Mucosa of stomach (tissue), 1 donor: ENCODE data around the gene COX17.

Experiments used
- H3K27me3 ChIP-seq: one replicate; pipeline ENCODE4 v1.7.0; 2013; ENCODE audit warnings: mild to moderate bottlenecking, low read length; ENCODE audit not compliant: control insufficient read depth, insufficient read depth
- H3K36me3 ChIP-seq: one replicate; pipeline ENCODE4 v1.7.0; 2013; ENCODE audit warnings: low read length; ENCODE audit not compliant: control insufficient read depth, insufficient read depth
- H3K4me1 ChIP-seq: one replicate; pipeline ENCODE4 v1.7.0; 2013; ENCODE audit warnings: mild to moderate bottlenecking, low read length; ENCODE audit not compliant: control insufficient read depth, insufficient read depth
- H3K4me3 ChIP-seq: one replicate; pipeline ENCODE4 v1.7.0; 2013; ENCODE audit warnings: low read length
- H3K9ac ChIP-seq: one replicate; pipeline ENCODE4 v1.7.0; 2013; ENCODE audit warnings: mild to moderate bottlenecking, low read length, moderate library complexity
- H3K9me3 ChIP-seq: one replicate; pipeline ENCODE4 v1.7.0; 2013; ENCODE audit warnings: mild to moderate bottlenecking, low read length, moderate library complexity; ENCODE audit not compliant: control insufficient read depth
- donor health status: Pancreatic carcinoma.

Gene COX17

DNA sequence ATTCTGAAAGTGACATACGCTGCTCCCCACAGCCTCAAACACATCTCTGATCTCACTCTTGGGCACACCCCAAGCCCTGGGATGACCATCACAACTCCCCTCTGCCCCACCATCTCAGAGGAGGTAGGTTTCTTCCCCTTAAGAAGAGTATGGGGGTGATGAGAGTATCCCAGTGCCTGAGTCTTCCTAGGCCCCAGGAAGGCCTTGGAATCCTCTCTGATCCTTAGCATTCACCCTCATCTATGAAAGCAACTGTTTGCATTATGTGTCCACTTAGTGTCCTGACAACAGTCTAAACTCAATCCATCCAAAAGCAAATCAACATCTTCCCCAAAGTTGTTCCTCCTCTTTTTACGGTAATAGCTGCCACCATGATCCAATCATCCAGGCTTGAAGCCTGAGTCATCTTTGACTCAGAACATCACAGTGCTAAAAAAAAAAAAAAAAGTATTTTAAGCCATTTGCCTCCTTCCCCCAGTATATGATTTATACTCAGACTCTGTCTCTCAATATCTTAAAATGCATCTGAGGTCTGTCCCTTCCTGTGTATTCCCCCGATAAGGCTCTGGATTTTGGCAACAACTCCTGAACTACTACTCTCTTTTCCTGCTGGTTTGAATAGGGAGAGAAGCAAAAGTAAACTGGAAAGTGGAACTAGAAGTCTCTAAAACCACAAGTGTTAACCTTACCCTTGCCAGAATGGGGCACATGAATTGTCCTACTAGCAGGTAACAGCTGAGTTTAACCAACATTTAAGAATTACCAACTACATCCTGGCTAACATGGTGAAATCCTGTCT is 39.3 kb downstream of the COX17 start:
- H3K4me3 ChIP-seq: no peak overlapping the region

DNA sequence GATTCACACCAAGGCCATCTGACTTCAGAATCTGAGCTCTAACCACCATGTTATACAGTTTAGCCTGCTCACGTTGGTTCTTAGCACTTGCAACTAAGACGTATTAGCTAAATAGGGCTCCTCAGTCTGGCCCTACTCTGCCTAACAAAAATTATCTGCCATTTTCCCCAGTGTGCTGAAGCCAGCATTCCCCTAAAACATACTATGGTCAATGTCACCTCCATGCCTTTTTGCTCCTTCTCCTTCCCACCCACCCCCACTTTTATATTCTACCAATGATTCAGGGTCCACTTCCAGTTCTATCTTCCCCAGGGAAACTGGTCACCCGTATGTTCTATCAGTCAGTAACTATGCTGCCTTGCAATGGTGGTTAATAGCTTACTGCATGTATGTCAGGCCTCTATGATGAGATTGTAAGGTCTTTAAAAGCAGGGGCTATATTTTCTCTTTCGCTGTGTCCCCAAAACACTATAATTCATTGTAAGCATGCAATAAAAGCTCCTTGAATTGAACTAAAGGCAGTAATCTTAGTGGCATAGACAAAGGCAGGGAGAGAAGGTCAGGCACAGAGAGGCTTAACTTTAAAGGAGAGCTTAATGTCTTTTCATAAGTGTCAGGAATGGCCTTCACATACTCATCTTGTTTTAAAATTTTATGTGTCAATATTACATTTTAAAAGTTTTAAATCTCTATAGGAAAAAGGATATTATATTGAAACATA is 40.2 kb downstream of the COX17 start:
- Histone ChIP-seq H3K4me1 (peaks cover 11% of the 10 kb centered on the region), H3K4me3 (no peak overlapping the region), H3K36me3 (no peaks in the 10 kb centered on the region), H3K27me3 (no peaks in the 10 kb centered on the region), H3K9ac (no peak overlapping the region), H3K9me3 (no peaks in the 10 kb centered on the region)

More for the DNA sequence above, 39.3 kb downstream of the COX17 start:
- Histone ChIP-seq H3K27me3 (no peaks in the 10 kb centered on the region), H3K9ac (no peak overlapping the region), H3K36me3 (no peaks in the 10 kb centered on the region), H3K4me1 (peaks cover 11% of the 10 kb centered on the region), H3K9me3 (no peaks in the 10 kb centered on the region)

DNA sequence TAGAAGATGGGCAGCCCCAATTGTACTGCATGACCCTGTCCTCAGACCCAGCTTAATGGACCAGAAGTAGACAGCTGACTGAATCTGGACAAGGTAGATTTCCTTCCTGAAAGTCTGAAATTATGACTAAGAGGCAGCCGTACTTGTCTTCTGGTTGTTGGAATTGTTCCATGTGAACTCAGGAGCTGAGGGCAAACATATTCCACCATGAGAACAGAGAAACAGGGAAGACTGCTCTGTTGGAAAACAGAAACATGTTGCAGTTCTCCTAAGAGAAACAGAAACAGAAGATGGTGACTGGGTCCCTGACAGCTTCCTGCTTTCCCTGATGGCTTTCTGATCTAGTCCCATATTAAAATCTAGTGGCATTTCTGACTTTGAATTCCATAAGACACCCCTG is 41.0 kb downstream of the COX17 start:
- Histone ChIP-seq H3K4me3 (no peak overlapping the region), H3K36me3 (no peaks in the 10 kb centered on the region), H3K9ac (no peak overlapping the region), H3K27me3 (no peaks in the 10 kb centered on the region), H3K9me3 (no peaks in the 10 kb centered on the region), H3K4me1 (peaks cover 11% of the 10 kb centered on the region)

DNA sequence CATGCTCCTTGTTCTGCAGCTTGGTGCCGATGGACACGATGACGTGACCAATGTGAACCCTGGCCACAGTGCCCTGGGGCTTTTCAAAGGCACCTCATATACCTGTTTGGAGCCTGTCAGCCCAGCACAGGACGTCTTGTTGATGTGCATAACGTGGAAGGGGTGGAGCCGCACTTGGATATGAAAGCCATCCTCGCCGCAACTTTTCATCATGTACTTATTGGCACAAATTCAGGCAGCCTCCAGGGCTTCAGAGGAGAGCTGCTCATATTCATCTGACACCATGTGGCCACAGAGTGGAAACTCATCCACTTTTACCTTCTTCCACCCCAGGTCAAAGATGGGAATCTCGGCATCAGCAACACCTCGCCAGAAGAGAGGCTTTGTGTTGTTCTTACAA is 41.5 kb downstream of the COX17 start:
- Histone ChIP-seq H3K9ac (no peak overlapping the region), H3K9me3 (no peaks in the 10 kb centered on the region), H3K36me3 (no peaks in the 10 kb centered on the region), H3K4me3 (no peak overlapping the region), H3K4me1 (peaks cover 11% of the 10 kb centered on the region), H3K27me3 (no peaks in the 10 kb centered on the region)

DNA sequence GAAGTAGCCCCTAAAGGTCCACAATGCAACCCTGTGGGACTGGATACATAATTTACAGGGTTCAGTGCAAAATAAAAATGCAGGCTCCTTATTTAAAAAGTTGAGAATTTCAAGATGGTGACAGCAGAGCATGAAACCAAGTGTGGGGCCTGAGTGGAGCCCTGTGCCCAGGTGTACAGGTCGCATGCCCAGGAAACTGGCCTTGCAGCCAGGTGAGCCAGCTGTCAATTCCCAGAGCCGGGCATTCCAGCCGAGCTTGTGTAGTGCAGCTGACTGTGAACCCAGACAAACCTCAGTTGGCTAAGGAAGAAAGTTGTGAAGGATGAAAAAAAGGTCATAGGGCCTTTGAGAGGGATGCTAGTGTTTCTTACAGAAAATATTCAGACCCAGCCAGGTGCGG is 44.4 kb downstream of the COX17 start:
- Histone ChIP-seq H3K27me3 (no peaks in the 10 kb centered on the region), H3K9ac (no peak overlapping the region), H3K4me1 (peaks cover 11% of the 10 kb centered on the region), H3K36me3 (no peaks in the 10 kb centered on the region), H3K4me3 (no peak overlapping the region), H3K9me3 (no peaks in the 10 kb centered on the region)

DNA sequence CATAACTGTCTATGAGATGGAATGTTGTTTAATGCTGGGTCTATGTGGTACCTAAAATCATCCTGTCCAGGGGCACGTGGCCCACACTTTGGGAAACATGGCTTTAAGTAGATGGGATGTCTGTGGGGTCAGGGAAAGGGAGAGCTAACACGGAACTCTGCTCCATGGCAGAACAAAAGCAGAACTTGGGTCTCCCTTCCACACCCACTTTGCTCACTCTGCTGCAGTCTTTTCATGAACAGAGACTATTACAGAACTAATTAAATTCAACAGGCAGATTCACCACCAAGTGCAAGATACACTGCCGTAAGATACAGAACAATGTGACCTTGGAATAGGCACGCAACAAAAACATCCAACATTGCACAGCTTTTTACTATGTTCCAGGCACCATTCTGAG is 45.0 kb downstream of the COX17 start:
- no peaks in the 10 kb centered on the region for H3K27me3 ChIP-seq
- peaks cover 8% of the 10 kb centered on the region for H3K4me1 ChIP-seq
- H3K9ac ChIP-seq: no peak overlapping the region
- no peak overlapping the region for H3K4me3 ChIP-seq
- H3K9me3 ChIP-seq: no peaks in the 10 kb centered on the region
- no peaks in the 10 kb centered on the region for H3K36me3 ChIP-seq

DNA sequence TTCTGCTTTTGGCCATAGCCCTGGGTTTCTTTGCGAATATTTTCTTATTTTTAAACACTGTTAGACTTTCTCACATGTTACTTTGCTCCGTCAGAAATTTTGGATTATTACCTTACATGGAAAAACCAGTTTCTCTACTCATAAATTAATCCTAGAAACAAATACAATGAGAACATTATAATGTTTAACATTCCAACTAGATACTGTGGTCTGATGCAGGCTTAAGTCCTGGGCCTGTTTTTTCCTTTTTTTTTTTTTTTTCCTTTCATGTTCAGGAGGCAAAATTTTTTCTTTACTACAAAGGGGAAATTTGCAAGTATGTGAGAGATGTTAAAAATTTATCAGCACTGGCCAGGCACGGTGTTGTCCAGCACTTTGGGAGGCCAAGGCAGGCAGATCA is 45.7 kb downstream of the COX17 start:
- no peaks in the 10 kb centered on the region for H3K9me3 ChIP-seq
- H3K27me3 ChIP-seq: no peaks in the 10 kb centered on the region
- H3K9ac ChIP-seq: no peak overlapping the region
- H3K4me3 ChIP-seq: no peak overlapping the region
- no peaks in the 10 kb centered on the region for H3K36me3 ChIP-seq
- peaks cover 7% of the 10 kb centered on the region for H3K4me1 ChIP-seq

DNA sequence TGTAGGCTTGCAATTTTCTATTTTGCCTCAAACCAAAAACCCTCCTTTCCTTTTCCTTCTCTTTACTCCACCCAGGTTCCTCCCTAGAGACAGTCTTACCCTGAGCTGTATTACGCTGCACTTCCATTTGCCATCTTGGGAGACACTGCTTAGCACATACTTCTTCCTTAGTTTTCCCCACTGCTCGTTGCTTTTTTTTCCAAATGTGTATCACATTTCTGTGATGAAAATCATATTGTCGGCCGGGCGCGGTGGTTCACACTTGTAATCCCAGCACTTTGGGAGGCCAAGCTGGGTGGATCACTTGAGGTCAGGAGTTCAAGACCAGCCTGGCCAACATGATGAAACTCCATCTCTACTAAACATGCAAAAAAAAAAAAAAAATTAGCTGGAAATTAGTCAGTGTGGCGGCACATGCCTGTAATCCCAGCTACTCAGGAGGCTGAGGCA is 46.3 kb downstream of the COX17 start:
- no peak overlapping the region for H3K4me3 ChIP-seq
- peaks cover under 1% of the 10 kb centered on the region for H3K4me1 ChIP-seq
- H3K36me3 ChIP-seq: no peaks in the 10 kb centered on the region
- no peaks in the 10 kb centered on the region for H3K27me3 ChIP-seq
- H3K9ac ChIP-seq: no peak overlapping the region
- no peaks in the 10 kb centered on the region for H3K9me3 ChIP-seq

DNA sequence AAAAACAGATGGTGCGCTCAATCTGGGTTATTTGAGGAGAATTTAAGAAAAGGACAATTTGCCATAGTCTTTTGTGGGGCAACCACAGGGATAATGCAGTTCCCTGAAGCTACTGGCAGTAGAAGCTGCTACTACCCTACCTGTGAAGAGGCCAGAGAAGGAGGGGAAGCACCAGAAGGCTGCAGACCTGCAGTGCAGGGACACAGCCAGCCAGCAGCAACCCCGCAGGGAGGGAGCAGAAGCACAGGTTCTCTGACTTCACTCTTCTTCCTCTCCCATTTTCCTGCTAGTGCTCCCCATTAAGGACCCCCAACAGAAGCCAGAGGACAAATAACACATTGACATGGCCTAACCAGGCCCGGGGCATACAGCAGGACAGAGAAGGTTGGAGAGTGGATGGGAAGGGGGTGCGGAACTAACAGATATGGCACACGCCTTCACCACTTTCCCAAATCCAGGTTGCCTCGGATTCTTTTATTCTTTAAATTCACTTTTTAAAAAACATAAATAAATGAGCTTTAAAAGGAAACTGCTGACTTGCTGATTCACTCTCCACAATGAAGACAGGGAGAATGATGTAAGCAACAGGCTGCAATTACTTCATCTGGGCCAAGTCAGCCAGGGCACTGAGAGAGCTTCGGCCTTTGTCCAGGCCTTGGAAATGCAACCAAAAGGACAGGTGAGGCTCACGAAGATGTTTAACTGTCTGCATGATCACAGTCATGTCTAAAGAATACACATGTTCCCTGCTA is 46.9 kb downstream of the COX17 start:
- H3K4me1 ChIP-seq: no peaks in the 10 kb centered on the region
- no peak overlapping the region for H3K4me3 ChIP-seq
- no peak overlapping the region for H3K9ac ChIP-seq

DNA sequence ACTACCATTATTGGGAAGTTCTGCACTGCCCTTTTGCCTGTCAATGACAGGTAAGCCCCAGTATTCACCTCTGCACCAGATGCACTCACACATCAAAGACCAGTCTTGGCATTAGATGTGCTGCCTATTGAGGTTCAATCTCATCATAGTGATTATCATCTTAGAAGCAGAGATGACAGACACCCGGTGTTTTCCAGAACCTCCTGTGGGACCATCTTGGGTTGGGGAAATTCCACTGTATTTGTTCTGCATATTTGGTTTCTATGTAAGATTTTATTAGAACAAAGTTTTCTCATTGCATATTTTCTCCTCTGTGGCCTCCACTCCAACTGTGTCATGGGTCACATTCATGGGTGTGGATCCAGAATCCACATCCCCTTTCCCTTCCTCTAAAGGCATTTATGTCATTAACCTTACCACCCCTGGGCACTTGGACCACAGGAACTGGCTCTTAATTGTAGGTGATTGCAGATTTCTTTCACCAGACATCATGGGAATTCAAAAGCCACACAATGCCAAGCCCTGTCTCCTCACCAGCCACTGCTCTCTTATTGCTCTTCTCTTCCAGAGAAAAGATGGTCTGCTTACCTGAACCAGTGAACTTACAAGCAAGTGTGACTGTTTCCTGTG is 48.3 kb downstream of the COX17 start:
- no peaks in the 10 kb centered on the region for H3K36me3 ChIP-seq
- no peaks in the 10 kb centered on the region for H3K27me3 ChIP-seq
- H3K9me3 ChIP-seq: no peaks in the 10 kb centered on the region
- H3K4me3 ChIP-seq: no peak overlapping the region
- no peaks in the 10 kb centered on the region for H3K4me1 ChIP-seq
- no peak overlapping the region for H3K9ac ChIP-seq

More for the DNA sequence above, 46.9 kb downstream of the COX17 start:
- no peaks in the 10 kb centered on the region for H3K36me3 ChIP-seq
- H3K9me3 ChIP-seq: no peaks in the 10 kb centered on the region
- no peaks in the 10 kb centered on the region for H3K27me3 ChIP-seq

DNA sequence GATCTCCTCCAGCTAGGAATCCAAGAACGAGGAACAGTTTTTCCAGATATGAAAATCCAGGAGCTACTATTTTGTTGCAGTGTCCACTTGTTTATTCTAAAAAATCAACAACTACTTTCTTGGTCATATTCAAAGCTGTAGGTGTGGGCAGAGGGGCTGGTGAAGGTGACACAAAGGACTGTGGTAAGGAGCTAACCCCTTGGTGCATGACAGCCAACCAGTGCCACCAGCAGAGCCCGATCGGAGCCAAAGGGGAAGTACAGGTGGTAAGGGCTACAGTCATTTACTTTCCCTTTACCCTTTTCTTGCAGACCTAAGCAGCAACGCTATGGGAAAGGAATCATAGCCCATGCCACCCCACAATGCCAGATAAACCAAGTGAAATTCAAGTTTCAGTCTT is 48.8 kb downstream of the COX17 start:
- no peak overlapping the region for H3K9ac ChIP-seq
- H3K27me3 ChIP-seq: no peaks in the 10 kb centered on the region
- H3K4me3 ChIP-seq: no peak overlapping the region
- no peaks in the 10 kb centered on the region for H3K4me1 ChIP-seq
- no peaks in the 10 kb centered on the region for H3K36me3 ChIP-seq
- no peaks in the 10 kb centered on the region for H3K9me3 ChIP-seq
